HEK293 (cell line): ENCODE measurements around the gene ZFAND6.

ENCODE experiments used
- CTCF ChIA-PET: fragments of 350-600 bp; formaldehyde crosslinking; extraction: SDS; loops from one replicate; lab custom pipeline; 2021; ENCODE audit warnings: antibody characterized with exemption; lab: Yijun Ruan, JAX
- POLR2A ChIA-PET: fragments of 300-600 bp; formaldehyde crosslinking; extraction: SDS; loops from one replicate; lab custom pipeline; 2020; ENCODE audit warnings: antibody characterized with exemption, inconsistent platforms; lab: Yijun Ruan, JAX
- H3K27ac ChIP-seq: fragments of 200-500 bp; sonication (Bioruptor generic); 2 replicates; pipeline ENCODE4 v1.5.1; 2014; ENCODE audit warnings: low read depth, low read length, control low read depth, inconsistent platforms; ENCODE audit errors: extremely low read depth
- H3K36me3 ChIP-seq, 2 experiments: fragments of 200-500 bp in 1 of 2; sonication (Bioruptor generic) in 1 of 2; 1 replicate in 1 of 2; 2 replicates in 1 of 2; pipeline ENCODE4 v1.5.1; 2014 to 2017; ENCODE audit warnings: inconsistent platforms in 2 of 2, low read length in 2 of 2; ENCODE audit not compliant: control insufficient read depth in 2 of 2, insufficient read depth in 1 of 2
- H3K4me1 ChIP-seq: fragments of 200-500 bp; sonication (Bioruptor generic); 2 replicates; pipeline ENCODE4 v1.5.1; 2014; ENCODE audit warnings: mild to moderate bottlenecking, low read length, inconsistent platforms; ENCODE audit not compliant: control insufficient read depth, insufficient read depth
- H3K4me3 ChIP-seq: 2 replicates; pipeline ENCODE4 v1.5.1; 2011; ENCODE audit warnings: low read depth, mild to moderate bottlenecking, control low read depth, low read length, moderate library complexity
- H3K9me3 ChIP-seq: fragments of 200-500 bp; sonication (Bioruptor generic); 2 replicates; pipeline ENCODE4 v1.5.1; 2014; ENCODE audit warnings: low read depth, low read length, inconsistent platforms; ENCODE audit not compliant: control insufficient read depth, insufficient read depth
- BCL11A ChIP-seq: fragments of 450-650 bp; formaldehyde crosslinking; IDR thresholded peaks from 2 replicates; pipeline ENCODE4 v1.5.1; 2016; ENCODE audit warnings: low read depth, missing biosample characterization, missing genetic modification characterization
- BCL11B ChIP-seq: fragments of 450-650 bp; formaldehyde crosslinking; IDR thresholded peaks from 2 replicates; pipeline ENCODE4 v1.5.1; 2016; ENCODE audit warnings: low read depth, missing biosample characterization, missing genetic modification characterization
- KLF17 ChIP-seq: fragments of 450-650 bp; formaldehyde crosslinking; IDR thresholded peaks from 2 replicates; pipeline ENCODE4 v1.5.1; 2016; ENCODE audit warnings: missing biosample characterization, missing genetic modification characterization
- PRDM6 ChIP-seq: fragments of 450-650 bp; formaldehyde crosslinking; IDR thresholded peaks from 2 replicates; pipeline ENCODE4 v1.5.1; 2017; ENCODE audit warnings: missing biosample characterization, missing genetic modification characterization
- ZBTB17 ChIP-seq: fragments of 450-650 bp; formaldehyde crosslinking; IDR thresholded peaks from 2 replicates; pipeline ENCODE4 v1.5.1; 2016; ENCODE audit warnings: missing biosample characterization, missing genetic modification characterization
- ZBTB26 ChIP-seq: fragments of 450-650 bp; formaldehyde crosslinking; optimal IDR thresholded peaks from 2 replicates; pipeline ENCODE3; 2016; ENCODE audit warnings: missing biosample characterization, mild to moderate bottlenecking, missing genetic modification characterization
- ZNF16 ChIP-seq: fragments of 450-650 bp; formaldehyde crosslinking; IDR thresholded peaks from 2 replicates; pipeline ENCODE4 v1.5.1; 2016; ENCODE audit warnings: low read depth, missing biosample characterization, missing genetic modification characterization
- ZNF23 ChIP-seq: fragments of 450-650 bp; formaldehyde crosslinking; IDR thresholded peaks from 2 replicates; pipeline ENCODE4 v1.5.1; 2016; ENCODE audit warnings: missing biosample characterization, missing genetic modification characterization, borderline replicate concordance
- ZNF24 ChIP-seq: fragments of 450-650 bp; formaldehyde crosslinking; IDR thresholded peaks from 2 replicates; pipeline ENCODE4 v1.5.1; 2016; ENCODE audit warnings: missing biosample characterization, missing genetic modification characterization
- ZNF302 ChIP-seq: fragments of 450-650 bp; formaldehyde crosslinking; IDR thresholded peaks from 2 replicates; pipeline ENCODE4 v1.5.1; 2016; ENCODE audit warnings: missing biosample characterization, missing genetic modification characterization, low read depth
- ZNF580 ChIP-seq: fragments of 450-650 bp; formaldehyde crosslinking; IDR thresholded peaks from 2 replicates; pipeline ENCODE4 v1.5.1; 2016; ENCODE audit warnings: missing biosample characterization, missing genetic modification characterization
- ZNF670 ChIP-seq: fragments of 450-650 bp; formaldehyde crosslinking; IDR thresholded peaks from 2 replicates; pipeline ENCODE4 v1.5.1; 2016; ENCODE audit warnings: missing biosample characterization, missing genetic modification characterization, low read depth
- ZNF768 ChIP-seq: fragments of 450-650 bp; formaldehyde crosslinking; IDR thresholded peaks from 2 replicates; pipeline ENCODE4 v1.5.1; 2018; ENCODE audit warnings: missing biosample characterization, mild to moderate bottlenecking, missing genetic modification characterization
- ZNF791 ChIP-seq: fragments of 450-650 bp; formaldehyde crosslinking; IDR thresholded peaks from 2 replicates; pipeline ENCODE4 v1.5.1; 2016; ENCODE audit warnings: missing biosample characterization, missing genetic modification characterization
- TF ChIP-seq, protein P1 (sequence below): fragments of 450-650 bp; formaldehyde crosslinking; IDR thresholded peaks from 2 replicates; pipeline ENCODE4 v1.5.1; 2017; ENCODE audit warnings: missing biosample characterization, missing genetic modification characterization

Gene ZFAND6

GRCh38 chr15:80175436-80175835 is 116.0 kb downstream of the ZFAND6 start (continued):
- TF ChIP-seq ZBTB26 (tag by site-specific recombination): no peak
- TF ChIP-seq ZNF580 (tag by site-specific recombination): no peak
- no peak for TF ChIP-seq BCL11A (tag by site-specific recombination)
- no peak for TF ChIP-seq ZNF16
- TF ChIP-seq ZNF24 (tag by site-specific recombination): no peak
- TF ChIP-seq ZNF768 (tag by site-specific recombination): no peak
- TF ChIP-seq, protein P1, sequence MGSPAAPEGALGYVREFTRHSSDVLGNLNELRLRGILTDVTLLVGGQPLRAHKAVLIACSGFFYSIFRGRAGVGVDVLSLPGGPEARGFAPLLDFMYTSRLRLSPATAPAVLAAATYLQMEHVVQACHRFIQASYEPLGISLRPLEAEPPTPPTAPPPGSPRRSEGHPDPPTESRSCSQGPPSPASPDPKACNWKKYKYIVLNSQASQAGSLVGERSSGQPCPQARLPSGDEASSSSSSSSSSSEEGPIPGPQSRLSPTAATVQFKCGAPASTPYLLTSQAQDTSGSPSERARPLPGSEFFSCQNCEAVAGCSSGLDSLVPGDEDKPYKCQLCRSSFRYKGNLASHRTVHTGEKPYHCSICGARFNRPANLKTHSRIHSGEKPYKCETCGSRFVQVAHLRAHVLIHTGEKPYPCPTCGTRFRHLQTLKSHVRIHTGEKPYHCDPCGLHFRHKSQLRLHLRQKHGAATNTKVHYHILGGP (tag by site-specific recombination): no peak
- TF ChIP-seq BCL11B (tag by site-specific recombination): no peak
- TF ChIP-seq KLF17: no peak
- no peak for TF ChIP-seq PRDM6 (tag by site-specific recombination)
- no peak for TF ChIP-seq ZNF670 (tag by site-specific recombination)
- TF ChIP-seq, all 188 proteins: peak for 0

DNA sequence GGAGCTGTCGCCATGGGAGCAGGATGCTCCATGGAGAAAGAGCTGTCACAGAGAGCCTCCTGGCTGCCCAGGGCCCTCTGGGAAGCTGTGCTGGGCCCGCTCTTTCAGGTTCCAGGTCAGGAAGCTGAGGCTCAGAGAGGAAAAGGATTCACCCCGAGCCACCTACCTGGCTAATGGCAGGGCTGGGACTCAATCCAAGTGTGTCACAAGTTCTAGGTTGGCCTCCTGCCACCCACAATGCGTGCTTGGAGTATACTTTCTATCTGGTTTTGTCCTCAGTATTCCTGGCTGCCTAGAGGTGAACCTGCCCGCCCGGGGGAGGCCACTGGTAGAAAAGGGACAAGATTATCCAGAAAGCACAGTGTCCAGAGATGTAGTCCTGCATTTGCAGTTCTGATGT is 117.0 kb downstream of the ZFAND6 start:
- no peak overlapping the region for H3K4me3 ChIP-seq
- H3K36me3 ChIP-seq: peaks cover 0 to 43% of the 10 kb centered on the region in 2 experiments; a peak in 2 of 3 replicates
- ChIA-PET POLR2A (no interaction called here), CTCF (interaction anchor here (1.2 kb wide), 1 partner anchor 327 kb away, joined by 3 read pairs; no protein-coding TSS in a partner anchor)
- TF ChIP-seq ZNF24 (tag by site-specific recombination): no peak
- TF ChIP-seq ZNF791 (tag by site-specific recombination): no peak
- no peak for TF ChIP-seq ZNF302 (tag by site-specific recombination)
- no peak overlapping the region for H3K27ac ChIP-seq
- H3K9me3 ChIP-seq: no peaks in the 10 kb centered on the region
- no peaks in the 10 kb centered on the region for H3K4me1 ChIP-seq

DNA sequence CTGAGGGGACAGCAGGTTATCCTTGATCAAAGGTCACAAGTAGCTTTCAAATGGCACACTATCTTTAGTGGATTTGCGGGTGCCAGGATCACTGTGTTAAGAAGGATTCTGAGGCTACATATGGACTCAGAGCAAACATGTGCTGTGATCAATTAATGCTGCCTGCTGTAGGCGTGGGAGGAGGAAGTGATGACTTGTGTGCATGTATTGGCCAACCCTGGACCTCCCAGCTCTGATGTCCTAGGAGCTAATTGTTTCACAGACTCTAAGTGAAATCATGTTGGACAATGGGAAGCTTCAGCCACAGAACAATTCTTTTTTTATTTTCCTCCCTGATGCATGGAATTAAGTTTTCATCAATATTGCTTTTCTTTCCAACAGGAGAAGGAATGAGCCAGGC is 117.7 kb downstream of the ZFAND6 start:
- Histone ChIP-seq H3K9me3 (no peaks in the 10 kb centered on the region), H3K36me3 (peaks cover 0 to 50% of the 10 kb centered on the region in 2 experiments; a peak in 1 of 3 replicates), H3K27ac (no peak overlapping the region), H3K4me3 (no peak overlapping the region), H3K4me1 (no peaks in the 10 kb centered on the region)
- TF ChIP-seq ZBTB17 (0 out of 2 replicates have a peak, but pooled peaks have one; percentile 29), ZNF23 (no peak)
- CTCF ChIA-PET: interaction anchor here (0.6 to 1.2 kb wide), 2 partner anchors 129 to 327 kb away, joined by 3 to 4 read pairs; no protein-coding TSS in a partner anchor
- POLR2A ChIA-PET: no interaction called here
